NT2/D1 (cell line): ENCODE data around the gene POGZ.

ENCODE experiments used
- SUZ12 ChIP-seq: IDR thresholded peaks from 2 replicates; pipeline ENCODE4 v1.6.1; 2011; ENCODE audit not compliant: insufficient read length, insufficient read depth; ENCODE audit errors: extremely low read depth
- YY1 ChIP-seq: IDR thresholded peaks from 2 replicates; pipeline ENCODE4 v1.6.1; 2011; ENCODE audit not compliant: insufficient read length, insufficient read depth
- ZNF274 ChIP-seq: IDR thresholded peaks from 2 replicates; pipeline ENCODE4 v1.6.1; 2011; ENCODE audit warnings: mild to moderate bottlenecking, low read depth, low read length

- no peak for TF ChIP-seq SUZ12
- no peak for TF ChIP-seq YY1
- no peak for TF ChIP-seq ZNF274
Observed at GRCh38 chr1:151502035-151502700, 42.9 kb upstream of the POGZ start.
